HCT116 (cell line): ENCODE measurements around the gene STYXL1. TPM values are rescaled to one million over a fixed set of nuclear protein-coding genes. Genes with fewer than 3 reads are reported as not detected.

Source experiments
- ATAC-seq: fragments of 200-7000 bp; cut with Tn5 transposase; 2 replicates; pipeline ENCODE4 v1.9.1; 2020; ENCODE audit warnings: mild to moderate bottlenecking, moderate library complexity
- BruUV-seq: library from RNA; stranded (reverse); fragments of 400-500 nt; replicated peaks from 2 replicates; lab custom pipeline; 2021; lab: Mats Ljungman, UMichigan
- CTCF ChIA-PET: fragments of 300-600 bp; sonication (Branson Sonifier 250); formaldehyde crosslinking; loops from one replicate; lab custom pipeline; 2021; ENCODE audit warnings: antibody characterized with exemption; lab: Charles Lee
- POLR2A ChIA-PET: fragments of 300-600, 350-600 bp; sonication (Branson Sonifier 250); formaldehyde crosslinking; loops from one replicate; lab custom pipeline; 2021; ENCODE audit warnings: antibody characterized with exemption; lab: Charles Lee
- RAD21 ChIA-PET, 2 experiments: fragments of 300-600 bp; sonication (Branson Sonifier 250); formaldehyde crosslinking; loops; one replicate each; lab custom pipeline; 2023; ENCODE audit warnings: low total read pairs in 2 of 2; ENCODE audit not compliant: uncharacterized antibody in 2 of 2, unreplicated experiment in 2 of 2, low non-redundant PET in 1 of 2; lab: Charles Lee
- DNase-seq: peaks from one replicate; pipeline ENCODE4 v3.0.0-alpha.2; 2010; ENCODE audit warnings: low read depth, low spot score
- H2AFZ ChIP-seq: fragments of 200-600 bp; shearing (Covaris generic), sonication (generic); 2 replicates; pipeline ENCODE4 v1.6.1; 2017; ENCODE audit warnings: low read depth, mixed run types, mixed read lengths, antibody characterized with exemption, low read length; ENCODE audit not compliant: poor library complexity, severe bottlenecking
- H3K27ac ChIP-seq: 2 replicates; pipeline ENCODE4 v1.5.1; 2012; ENCODE audit warnings: low read depth, low read length
- H3K27me3 ChIP-seq: fragments of 200-600 bp; sonication (generic); 2 replicates; pipeline ENCODE4 v1.6.1; 2016; ENCODE audit warnings: mixed run types, low read length, mixed read lengths; ENCODE audit not compliant: insufficient read depth
- H3K36me3 ChIP-seq, 2 experiments: fragments of 200-500 bp in 1 of 2; fragments of 200-600 bp in 1 of 2; sonication (Bioruptor generic) in 1 of 2; sonication (generic) in 1 of 2; 2 replicates each; pipeline versions ENCODE4 v1.5.1 to v1.6.1; 2014 to 2016; ENCODE audit warnings: low read length in 2 of 2, inconsistent platforms in 1 of 2, mixed read lengths in 1 of 2, mixed run types in 1 of 2; ENCODE audit not compliant: insufficient read depth in 2 of 2, control insufficient read depth in 1 of 2
- H3K4me1 ChIP-seq, 2 experiments: fragments of 200-600 bp in 1 of 2; sonication (generic) in 1 of 2; 2 replicates each; pipeline versions ENCODE4 v1.5.1 to v1.6.1; 2012 to 2017; ENCODE audit warnings: low read length in 2 of 2, inconsistent platforms in 1 of 2, mild to moderate bottlenecking in 1 of 2, mixed read lengths in 1 of 2, mixed run types in 1 of 2, moderate library complexity in 1 of 2; ENCODE audit not compliant: insufficient read depth in 2 of 2, control insufficient read depth in 1 of 2
- H3K4me2 ChIP-seq: fragments of 200-600 bp; sonication (generic); 2 replicates; pipeline ENCODE4 v1.6.1; 2017; ENCODE audit warnings: mixed run types, low read length, mixed read lengths
- H3K4me3 ChIP-seq, 2 experiments: fragments of 200-600 bp in 1 of 2; sonication (generic) in 1 of 2; replicated peaks in 1 of 2; 2 replicates each; pipeline ENCODE4 v1.5.1; 2011 to 2016; ENCODE audit warnings: low read length in 2 of 2, control low read depth in 1 of 2, low read depth in 1 of 2, mild to moderate bottlenecking in 1 of 2, mixed read lengths in 1 of 2, mixed run types in 1 of 2
- H3K79me2 ChIP-seq: fragments of 200-600 bp; sonication (generic); 2 replicates; pipeline ENCODE4 v1.6.1; 2017; ENCODE audit warnings: mild to moderate bottlenecking, mixed run types, low read length, moderate library complexity, mixed read lengths; ENCODE audit not compliant: insufficient read depth
- H3K9ac ChIP-seq: fragments of 200-600 bp; sonication (generic); 2 replicates; pipeline ENCODE4 v1.6.1; 2016; ENCODE audit warnings: low read length, mixed read lengths
- H3K9me2 ChIP-seq: fragments of 200-600 bp; sonication (generic), shearing (Covaris generic); 2 replicates; pipeline ENCODE4 v1.6.1; 2017; ENCODE audit warnings: mixed run types, mild to moderate bottlenecking, moderate library complexity; ENCODE audit not compliant: insufficient read depth
- H3K9me3 ChIP-seq, 2 experiments: fragments of 200-500 bp in 1 of 2; fragments of 200-600 bp in 1 of 2; sonication (Bioruptor generic) in 1 of 2; sonication (generic) in 1 of 2; 2 replicates each; pipeline ENCODE4 v1.6.1; 2014 to 2017; ENCODE audit warnings: low read length in 2 of 2, mixed read lengths in 2 of 2, inconsistent platforms in 1 of 2, low read depth in 1 of 2, mild to moderate bottlenecking in 1 of 2, mixed run types in 1 of 2, moderate library complexity in 1 of 2; ENCODE audit not compliant: control insufficient read depth in 1 of 2, insufficient read depth in 1 of 2
- H4K20me1 ChIP-seq: fragments of 200-600 bp; sonication (generic), shearing (Covaris generic); 2 replicates; pipeline ENCODE4 v1.6.1; 2017; ENCODE audit warnings: mixed run types, mild to moderate bottlenecking, moderate library complexity; ENCODE audit not compliant: insufficient read depth
- CBX3 ChIP-seq: IDR thresholded peaks from 2 replicates; pipeline ENCODE4 v1.6.1; 2012; ENCODE audit warnings: low read depth
- EGR1 ChIP-seq: IDR thresholded peaks from 2 replicates; pipeline ENCODE4 v1.6.1; 2012; ENCODE audit warnings: low read depth
- ELF1 ChIP-seq: IDR thresholded peaks from 2 replicates; pipeline ENCODE4 v1.6.1; 2012; ENCODE audit warnings: low read depth, borderline replicate concordance
- EZH2 ChIP-seq: fragments of 200-600 bp; sonication (generic); IDR thresholded peaks from 2 replicates; pipeline ENCODE4 v1.6.1; 2017; ENCODE audit warnings: antibody characterized with exemption, mixed run types
- EZH2phosphoT487 ChIP-seq: fragments of 200-600 bp; IDR thresholded peaks from 2 replicates; pipeline ENCODE4 v1.6.1; 2018; ENCODE audit warnings: antibody characterized with exemption, borderline replicate concordance
- POLR2A ChIP-seq: IDR thresholded peaks from 2 replicates; pipeline ENCODE4 v1.7.0; 2011; ENCODE audit warnings: borderline replicate concordance; ENCODE audit not compliant: insufficient read depth, insufficient read length; ENCODE audit errors: extremely low read depth
- RAD21 ChIP-seq: IDR thresholded peaks from 2 replicates; pipeline ENCODE4 v1.6.1; 2012; ENCODE audit warnings: low read depth, mild to moderate bottlenecking
- SIN3A ChIP-seq: IDR thresholded peaks from 2 replicates; pipeline ENCODE4 v1.6.1; 2012; ENCODE audit warnings: low read depth
- SP1 ChIP-seq: IDR thresholded peaks from 2 replicates; pipeline ENCODE4 v1.6.1; 2012; ENCODE audit warnings: low read depth
- SRF ChIP-seq: IDR thresholded peaks from 2 replicates; pipeline ENCODE4 v1.6.1; 2012; ENCODE audit warnings: low read depth
- YY1 ChIP-seq: IDR thresholded peaks from 2 replicates; pipeline ENCODE4 v1.6.1; 2011; ENCODE audit warnings: low read length, low read depth, moderate library complexity, mild to moderate bottlenecking; ENCODE audit not compliant: insufficient replicate concordance; ENCODE audit errors: extremely low read depth
- ZFX ChIP-seq: fragments of 450-650 bp; IDR thresholded peaks from 2 replicates; pipeline ENCODE4 v1.6.1; 2017
- ZNF274 ChIP-seq: fragments of 200-500 bp; sonication (Bioruptor generic); IDR thresholded peaks from 2 replicates; pipeline ENCODE4 v1.6.1; 2014; ENCODE audit warnings: mild to moderate bottlenecking, low read depth, low read length, inconsistent platforms
- intact Hi-C: fragments of 100-400 bp; cut with micrococcal nuclease; formaldehyde crosslinking; loops from 2 replicates; pipeline ENCODE4 v1.10.0; 2022
- total RNA-seq: library from RNA; stranded (reverse); gene quantifications from one replicate; pipeline ENCODE4 v1.2.1, GENCODE V29; 2021; ENCODE audit not compliant: unreplicated experiment
- TF ChIP-seq, protein P1 (sequence below): IDR thresholded peaks from 2 replicates; pipeline ENCODE4 v1.6.1; 2012
- TF ChIP-seq, protein P2 (sequence below), 3 experiments: fragments of 200-600 bp in 1 of 3; sonication (generic) in 1 of 3; IDR thresholded peaks in 2 of 3; conservative IDR thresholded peaks in 1 of 3; 2 replicates each; pipeline ENCODE4 v1.5.1; 2012 to 2017; ENCODE audit warnings: low read depth in 2 of 3, low read length in 2 of 3, antibody characterized with exemption in 1 of 3, borderline replicate concordance in 1 of 3, control low read depth in 1 of 3, mild to moderate bottlenecking in 1 of 3, mixed read lengths in 1 of 3, mixed run types in 1 of 3, moderate library complexity in 1 of 3; ENCODE audit not compliant: insufficient read depth in 1 of 3
- TF ChIP-seq, protein P3 (sequence below): IDR thresholded peaks from 2 replicates; pipeline ENCODE4 v1.6.1; 2012; ENCODE audit warnings: low read depth
- TF ChIP-seq, protein P4 (sequence below): IDR thresholded peaks from 2 replicates; pipeline ENCODE4 v1.6.1; 2011; ENCODE audit warnings: mild to moderate bottlenecking, low read length, moderate library complexity; ENCODE audit not compliant: insufficient replicate concordance; ENCODE audit errors: extremely low read depth
- TF ChIP-seq, protein P5 (sequence below): IDR thresholded peaks from 2 replicates; pipeline ENCODE4 v1.6.1; 2012

The STYXL1 gene
- total RNA-seq, 1 experiment from 2014 or later = 32.5 TPM

DNA sequence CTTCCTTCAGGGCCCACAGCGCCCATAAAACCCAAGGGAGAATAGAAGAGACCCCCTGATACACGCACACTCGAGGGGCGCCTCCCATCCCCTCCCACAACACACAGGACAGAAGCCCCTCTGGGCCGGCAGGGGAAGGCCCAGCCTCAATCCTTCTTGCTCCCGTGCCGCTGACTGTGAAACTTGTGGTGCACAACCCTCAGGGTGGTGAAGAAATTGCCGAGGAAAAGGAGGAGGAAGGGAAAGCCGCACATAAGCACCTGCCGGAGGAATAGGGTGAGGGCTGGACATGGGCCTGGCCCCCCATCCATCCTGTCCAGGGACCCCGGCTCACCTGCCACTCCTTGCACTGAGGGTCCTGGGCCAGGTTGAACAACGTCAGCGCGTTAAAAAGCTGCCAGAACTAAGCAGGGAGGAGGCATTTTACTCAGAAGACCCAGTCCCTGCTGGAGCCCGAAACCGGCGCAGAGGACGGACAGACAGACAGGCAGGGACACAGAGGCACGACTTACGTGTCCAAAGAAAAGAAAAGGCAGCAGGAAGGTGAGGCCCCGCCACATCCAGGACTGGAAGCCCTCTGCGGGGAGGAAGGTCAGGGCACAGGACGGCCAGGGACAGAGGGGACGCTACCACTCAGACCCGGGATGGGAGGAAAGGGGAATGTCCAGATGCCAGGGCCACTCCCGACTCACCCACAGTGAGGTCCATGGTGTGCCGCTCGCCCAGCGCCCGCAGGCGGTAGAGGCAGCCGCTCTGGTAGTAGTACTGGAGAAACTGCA lies 60.6 kb downstream of the STYXL1 start:
- no TSS peak for BruUV-seq
- Histone ChIP-seq H3K27ac (no peak overlapping the region), H2AFZ (no peak overlapping the region), H3K36me3 (peaks cover 0 to 14% of the 10 kb centered on the region in 2 experiments; a peak in 2 of 4 replicates), H3K4me1 (peaks cover 19 to 37% of the 10 kb centered on the region in 2 experiments), H3K9me3 (no peaks in the 10 kb centered on the region), H3K27me3 (no peaks in the 10 kb centered on the region), H3K9me2 (no peaks in the 10 kb centered on the region), H3K4me2 (no peak overlapping the region), H3K9ac (no peak overlapping the region), H3K79me2 (no peaks in the 10 kb centered on the region), H3K4me3 (no peak overlapping the region), H4K20me1 (no peaks in the 10 kb centered on the region)
- intact Hi-C loops = no loop called here
- no peak for ATAC-seq
- ChIA-PET POLR2A (no interaction called here), RAD21 (no interaction called here), CTCF (no interaction called here)
- TF ChIP-seq, protein P1, sequence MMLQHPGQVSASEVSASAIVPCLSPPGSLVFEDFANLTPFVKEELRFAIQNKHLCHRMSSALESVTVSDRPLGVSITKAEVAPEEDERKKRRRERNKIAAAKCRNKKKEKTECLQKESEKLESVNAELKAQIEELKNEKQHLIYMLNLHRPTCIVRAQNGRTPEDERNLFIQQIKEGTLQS = no peak
- TF ChIP-seq SRF (no peak), POLR2A (no peak), SIN3A (no peak), EZH2 (no peak), ZNF274 (no peak), EZH2phosphoT487 (no peak), ELF1 (no peak), RAD21 (no peak), EGR1 (no peak), SP1 (no peak), ZFX (no peak), YY1 (no peak), CBX3 (no peak)
- TF ChIP-seq, protein P2, sequence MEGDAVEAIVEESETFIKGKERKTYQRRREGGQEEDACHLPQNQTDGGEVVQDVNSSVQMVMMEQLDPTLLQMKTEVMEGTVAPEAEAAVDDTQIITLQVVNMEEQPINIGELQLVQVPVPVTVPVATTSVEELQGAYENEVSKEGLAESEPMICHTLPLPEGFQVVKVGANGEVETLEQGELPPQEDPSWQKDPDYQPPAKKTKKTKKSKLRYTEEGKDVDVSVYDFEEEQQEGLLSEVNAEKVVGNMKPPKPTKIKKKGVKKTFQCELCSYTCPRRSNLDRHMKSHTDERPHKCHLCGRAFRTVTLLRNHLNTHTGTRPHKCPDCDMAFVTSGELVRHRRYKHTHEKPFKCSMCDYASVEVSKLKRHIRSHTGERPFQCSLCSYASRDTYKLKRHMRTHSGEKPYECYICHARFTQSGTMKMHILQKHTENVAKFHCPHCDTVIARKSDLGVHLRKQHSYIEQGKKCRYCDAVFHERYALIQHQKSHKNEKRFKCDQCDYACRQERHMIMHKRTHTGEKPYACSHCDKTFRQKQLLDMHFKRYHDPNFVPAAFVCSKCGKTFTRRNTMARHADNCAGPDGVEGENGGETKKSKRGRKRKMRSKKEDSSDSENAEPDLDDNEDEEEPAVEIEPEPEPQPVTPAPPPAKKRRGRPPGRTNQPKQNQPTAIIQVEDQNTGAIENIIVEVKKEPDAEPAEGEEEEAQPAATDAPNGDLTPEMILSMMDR (IDR thresholded peaks at IDR 0.05 in 2 of 3, conservative IDR thresholded peaks at IDR 0.05 in 1 of 3; ENCODE audit: borderline replicate concordance in 1 of 3, insufficient read depth in 1 of 3, low read depth in 2 of 3, low read length in 2 of 3) = no peak
- TF ChIP-seq, protein P3, sequence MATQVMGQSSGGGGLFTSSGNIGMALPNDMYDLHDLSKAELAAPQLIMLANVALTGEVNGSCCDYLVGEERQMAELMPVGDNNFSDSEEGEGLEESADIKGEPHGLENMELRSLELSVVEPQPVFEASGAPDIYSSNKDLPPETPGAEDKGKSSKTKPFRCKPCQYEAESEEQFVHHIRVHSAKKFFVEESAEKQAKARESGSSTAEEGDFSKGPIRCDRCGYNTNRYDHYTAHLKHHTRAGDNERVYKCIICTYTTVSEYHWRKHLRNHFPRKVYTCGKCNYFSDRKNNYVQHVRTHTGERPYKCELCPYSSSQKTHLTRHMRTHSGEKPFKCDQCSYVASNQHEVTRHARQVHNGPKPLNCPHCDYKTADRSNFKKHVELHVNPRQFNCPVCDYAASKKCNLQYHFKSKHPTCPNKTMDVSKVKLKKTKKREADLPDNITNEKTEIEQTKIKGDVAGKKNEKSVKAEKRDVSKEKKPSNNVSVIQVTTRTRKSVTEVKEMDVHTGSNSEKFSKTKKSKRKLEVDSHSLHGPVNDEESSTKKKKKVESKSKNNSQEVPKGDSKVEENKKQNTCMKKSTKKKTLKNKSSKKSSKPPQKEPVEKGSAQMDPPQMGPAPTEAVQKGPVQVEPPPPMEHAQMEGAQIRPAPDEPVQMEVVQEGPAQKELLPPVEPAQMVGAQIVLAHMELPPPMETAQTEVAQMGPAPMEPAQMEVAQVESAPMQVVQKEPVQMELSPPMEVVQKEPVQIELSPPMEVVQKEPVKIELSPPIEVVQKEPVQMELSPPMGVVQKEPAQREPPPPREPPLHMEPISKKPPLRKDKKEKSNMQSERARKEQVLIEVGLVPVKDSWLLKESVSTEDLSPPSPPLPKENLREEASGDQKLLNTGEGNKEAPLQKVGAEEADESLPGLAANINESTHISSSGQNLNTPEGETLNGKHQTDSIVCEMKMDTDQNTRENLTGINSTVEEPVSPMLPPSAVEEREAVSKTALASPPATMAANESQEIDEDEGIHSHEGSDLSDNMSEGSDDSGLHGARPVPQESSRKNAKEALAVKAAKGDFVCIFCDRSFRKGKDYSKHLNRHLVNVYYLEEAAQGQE = no peak
- TF ChIP-seq, protein P4, sequence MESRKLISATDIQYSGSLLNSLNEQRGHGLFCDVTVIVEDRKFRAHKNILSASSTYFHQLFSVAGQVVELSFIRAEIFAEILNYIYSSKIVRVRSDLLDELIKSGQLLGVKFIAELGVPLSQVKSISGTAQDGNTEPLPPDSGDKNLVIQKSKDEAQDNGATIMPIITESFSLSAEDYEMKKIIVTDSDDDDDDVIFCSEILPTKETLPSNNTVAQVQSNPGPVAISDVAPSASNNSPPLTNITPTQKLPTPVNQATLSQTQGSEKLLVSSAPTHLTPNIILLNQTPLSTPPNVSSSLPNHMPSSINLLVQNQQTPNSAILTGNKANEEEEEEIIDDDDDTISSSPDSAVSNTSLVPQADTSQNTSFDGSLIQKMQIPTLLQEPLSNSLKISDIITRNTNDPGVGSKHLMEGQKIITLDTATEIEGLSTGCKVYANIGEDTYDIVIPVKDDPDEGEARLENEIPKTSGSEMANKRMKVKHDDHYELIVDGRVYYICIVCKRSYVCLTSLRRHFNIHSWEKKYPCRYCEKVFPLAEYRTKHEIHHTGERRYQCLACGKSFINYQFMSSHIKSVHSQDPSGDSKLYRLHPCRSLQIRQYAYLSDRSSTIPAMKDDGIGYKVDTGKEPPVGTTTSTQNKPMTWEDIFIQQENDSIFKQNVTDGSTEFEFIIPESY = no peak
- TF ChIP-seq, protein P5, sequence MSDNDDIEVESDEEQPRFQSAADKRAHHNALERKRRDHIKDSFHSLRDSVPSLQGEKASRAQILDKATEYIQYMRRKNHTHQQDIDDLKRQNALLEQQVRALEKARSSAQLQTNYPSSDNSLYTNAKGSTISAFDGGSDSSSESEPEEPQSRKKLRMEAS = no peak
- no peak for DNase-seq
